GM19467 (cell line): ENCODE measurements around the gene RPS21.
"Not testable (repeated sequence)": the region's sequence is repeated elsewhere in the genome, so short reads cannot be mapped to it uniquely, and the experiment has no call there.

Experiments
- ATAC-seq: cut with Tn5 transposase; IDR thresholded peaks from one replicate; pipeline ENCODE4 v1.9.1; 2021; ENCODE audit warnings: mild to moderate bottlenecking, moderate library complexity; ENCODE audit not compliant: unreplicated experiment

The RPS21 gene

DNA sequence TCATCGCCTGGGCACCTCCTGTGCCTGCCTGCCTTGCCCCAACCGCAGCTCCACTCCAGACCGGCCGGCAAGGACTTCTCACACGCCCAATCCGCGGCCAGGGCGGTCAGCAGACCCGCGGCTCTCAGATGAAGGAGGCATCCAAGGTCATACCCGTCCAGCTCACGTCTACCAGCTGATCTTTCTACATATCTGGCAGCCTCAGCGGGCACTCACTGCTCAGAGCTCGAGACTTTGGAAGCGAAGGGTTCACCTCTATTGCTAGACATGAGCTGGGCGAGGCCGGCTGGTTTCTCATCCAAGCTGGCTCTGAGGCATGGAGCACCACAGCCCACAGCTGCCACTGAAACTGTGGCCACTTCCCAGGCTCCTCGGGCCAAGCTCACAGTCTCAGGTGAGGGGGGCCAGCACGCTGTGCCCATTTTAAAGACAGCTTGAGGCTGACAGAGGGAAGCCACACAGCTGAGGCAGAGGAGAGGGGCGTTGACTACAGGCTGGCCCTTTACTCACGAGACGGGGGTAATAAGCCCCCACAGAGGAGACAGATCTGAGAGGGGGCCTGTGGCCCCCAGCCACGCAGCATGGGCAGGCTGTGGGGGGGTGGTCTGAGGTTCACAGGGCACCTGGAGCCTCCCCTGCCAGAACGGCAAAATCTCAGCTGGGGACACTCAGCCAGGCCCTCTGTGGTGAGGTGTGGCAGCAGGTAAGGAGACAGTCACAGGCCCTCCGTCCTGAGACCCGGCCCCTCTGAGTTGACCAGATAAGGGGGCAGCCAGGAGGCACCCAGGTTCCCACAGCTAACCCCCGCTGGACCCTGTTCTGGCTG, 21.8 kb upstream of the RPS21 start:
- ATAC-seq = no peak

DNA sequence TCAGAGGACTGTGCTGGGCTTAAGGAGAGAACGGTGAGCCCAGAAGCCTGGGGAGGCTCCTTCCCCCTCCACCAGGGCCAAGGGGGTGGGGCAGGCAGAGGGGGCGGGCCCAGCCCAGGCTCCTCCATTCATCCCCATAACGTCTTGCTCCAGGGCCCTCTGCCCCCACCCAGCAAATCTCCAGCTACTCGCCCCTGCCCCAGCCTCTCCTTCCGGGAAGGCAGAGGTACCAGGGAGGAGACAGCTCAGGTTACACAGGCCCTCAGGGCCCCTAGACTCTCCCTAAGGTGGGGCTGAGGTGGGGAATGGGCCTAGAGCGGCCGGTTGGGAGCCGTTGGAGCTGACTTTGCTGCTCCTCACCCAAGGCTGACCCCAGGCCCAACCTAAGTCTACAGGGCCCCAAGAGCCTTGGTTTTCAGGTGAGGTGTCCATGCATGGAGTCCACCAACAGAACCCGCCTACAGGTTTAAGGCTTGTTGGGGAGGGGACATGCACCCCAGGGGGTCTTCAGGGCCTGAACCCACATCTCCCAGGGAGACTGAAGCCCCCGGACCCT, 21.0 kb upstream of the RPS21 start:
- ATAC-seq = no peak

DNA sequence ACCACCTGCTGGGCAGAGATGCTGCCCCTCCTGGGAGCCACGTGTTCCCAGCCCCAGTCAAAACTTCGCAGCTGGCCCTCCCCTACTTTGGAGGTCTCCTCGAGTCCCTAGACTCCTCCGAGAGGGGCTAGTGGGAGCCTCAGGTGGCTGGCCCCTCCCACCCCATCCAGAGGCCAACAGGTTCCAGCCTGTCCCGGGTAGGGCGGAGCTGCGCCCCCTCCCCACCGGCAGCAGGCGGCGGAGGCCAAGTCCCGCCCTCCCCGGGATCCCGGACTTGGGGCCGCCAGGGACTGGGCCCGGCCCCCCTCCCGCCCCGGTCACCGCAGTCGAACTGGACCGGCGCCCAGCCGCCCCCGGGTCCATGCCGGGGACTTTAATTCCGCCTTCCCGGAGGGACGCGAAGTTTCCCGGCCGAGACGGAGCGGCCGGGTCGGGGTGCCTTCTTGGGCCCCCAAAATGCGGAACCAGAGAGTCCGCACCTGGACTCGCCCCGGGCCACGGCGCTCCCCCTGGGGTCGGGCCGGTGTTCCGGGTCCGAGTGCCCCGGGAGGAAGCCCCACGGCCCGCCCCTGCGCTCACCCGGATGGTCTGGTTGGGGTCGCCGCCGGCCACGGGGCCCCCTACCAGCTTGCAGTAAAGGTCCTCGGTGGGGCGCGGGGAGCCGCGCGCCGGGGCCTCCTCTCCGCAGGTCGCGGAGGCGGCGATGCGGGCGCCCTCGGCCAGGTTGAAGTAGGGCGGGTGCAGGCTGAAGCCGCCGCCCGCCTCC, 20.4 kb upstream of the RPS21 start:
- ATAC-seq = no peak

DNA sequence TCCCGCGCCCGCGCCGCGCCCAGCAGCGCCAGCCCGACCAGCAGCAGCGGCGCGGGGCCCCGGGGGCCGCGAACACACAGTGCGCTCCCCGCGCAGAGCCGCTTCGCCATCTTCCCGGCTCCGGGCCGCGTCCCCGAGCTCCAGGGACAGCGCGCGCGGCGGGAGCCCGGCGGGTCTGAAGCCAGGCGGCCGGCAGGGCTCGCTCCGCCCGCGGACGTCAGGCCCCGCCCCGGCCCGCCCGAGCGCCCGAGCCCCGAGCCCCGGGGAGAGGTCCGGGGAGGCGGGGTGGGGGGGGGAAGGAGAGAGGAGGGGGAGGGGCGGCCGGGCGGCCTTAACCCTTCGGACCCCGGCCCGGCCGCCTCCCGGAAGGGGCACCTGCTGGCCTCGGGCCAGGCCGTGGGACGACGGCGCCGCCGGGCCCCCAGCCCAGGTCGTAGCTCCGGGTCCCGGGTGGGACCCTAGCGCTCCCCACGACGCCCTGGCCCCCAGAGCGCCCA, 19.7 kb upstream of the RPS21 start, which contains the start of gene LAMA5:
TSS of gene LAMA5 (minus strand) at position 177 of the 497 bp plus-strand sequence. CDS start at position 110, 67 bp downstream.
- ATAC-seq = no peak

DNA sequence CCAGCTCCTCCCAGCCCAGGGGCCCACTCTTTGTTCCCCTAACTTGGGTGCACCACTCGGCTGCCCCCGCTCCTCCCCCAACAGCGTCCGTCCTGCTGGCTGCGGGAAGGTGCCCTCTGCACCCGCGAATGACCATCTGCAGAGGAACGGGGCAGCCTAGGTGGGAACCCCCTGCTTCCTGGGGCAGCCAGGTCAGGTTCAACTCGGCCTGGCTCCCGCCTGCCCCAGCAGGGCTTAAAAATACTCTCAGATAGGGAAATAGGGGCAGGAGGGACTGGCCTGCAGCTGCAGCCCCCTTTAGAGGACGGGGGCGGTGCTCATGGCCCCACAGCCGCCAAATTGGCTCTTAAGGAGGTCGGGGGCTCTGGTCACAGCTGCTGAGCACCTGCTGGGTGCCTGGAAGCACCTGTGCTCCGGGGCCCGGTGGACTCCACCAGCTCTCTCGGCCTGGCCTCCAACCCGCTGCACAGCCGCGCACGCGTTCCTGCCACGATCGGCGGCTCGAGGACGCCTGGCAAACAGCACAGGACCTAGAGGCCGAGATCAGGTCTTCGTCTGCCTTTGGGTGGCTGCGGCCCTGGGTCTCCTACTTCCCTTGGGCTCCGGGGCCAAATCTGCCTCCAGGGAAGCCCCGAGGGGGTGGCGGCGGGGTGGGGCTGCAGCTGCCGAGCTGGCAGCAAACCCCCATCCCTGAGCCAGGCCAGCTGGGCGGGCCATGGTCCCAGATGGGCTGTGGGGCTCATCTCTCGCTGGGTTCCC, 19.1 kb upstream of the RPS21 start:
- ATAC-seq = no peak

DNA sequence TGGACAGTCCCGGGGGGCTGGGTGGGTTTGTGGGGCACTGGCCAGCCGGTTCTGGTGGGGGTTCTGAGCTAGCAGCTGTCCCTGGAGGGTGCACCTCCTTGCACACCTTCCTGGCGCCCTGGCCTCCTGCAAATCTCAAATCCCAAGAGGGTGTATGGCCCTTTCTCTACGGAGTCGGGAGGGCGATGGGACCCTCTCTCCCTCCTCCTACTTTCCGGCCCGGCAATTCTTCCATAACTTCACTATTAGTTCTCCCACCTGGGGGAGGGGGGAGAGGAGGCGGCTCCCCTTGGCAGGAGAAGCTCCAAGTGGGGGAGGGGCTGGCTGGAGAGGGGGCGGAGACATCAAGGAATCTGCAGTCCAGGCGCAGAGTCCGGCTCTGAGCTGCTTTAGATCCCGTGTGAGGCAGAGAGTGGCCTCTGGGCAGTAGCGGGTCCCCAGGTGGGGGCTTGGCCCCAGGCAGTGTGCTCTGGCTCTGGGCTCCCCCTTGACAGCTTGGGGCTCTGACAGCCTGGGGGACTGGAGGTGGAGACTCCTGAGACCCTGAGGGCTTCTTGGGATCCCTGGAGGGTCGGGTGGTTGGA, 18.4 kb upstream of the RPS21 start:
- ATAC-seq = no peak

DNA sequence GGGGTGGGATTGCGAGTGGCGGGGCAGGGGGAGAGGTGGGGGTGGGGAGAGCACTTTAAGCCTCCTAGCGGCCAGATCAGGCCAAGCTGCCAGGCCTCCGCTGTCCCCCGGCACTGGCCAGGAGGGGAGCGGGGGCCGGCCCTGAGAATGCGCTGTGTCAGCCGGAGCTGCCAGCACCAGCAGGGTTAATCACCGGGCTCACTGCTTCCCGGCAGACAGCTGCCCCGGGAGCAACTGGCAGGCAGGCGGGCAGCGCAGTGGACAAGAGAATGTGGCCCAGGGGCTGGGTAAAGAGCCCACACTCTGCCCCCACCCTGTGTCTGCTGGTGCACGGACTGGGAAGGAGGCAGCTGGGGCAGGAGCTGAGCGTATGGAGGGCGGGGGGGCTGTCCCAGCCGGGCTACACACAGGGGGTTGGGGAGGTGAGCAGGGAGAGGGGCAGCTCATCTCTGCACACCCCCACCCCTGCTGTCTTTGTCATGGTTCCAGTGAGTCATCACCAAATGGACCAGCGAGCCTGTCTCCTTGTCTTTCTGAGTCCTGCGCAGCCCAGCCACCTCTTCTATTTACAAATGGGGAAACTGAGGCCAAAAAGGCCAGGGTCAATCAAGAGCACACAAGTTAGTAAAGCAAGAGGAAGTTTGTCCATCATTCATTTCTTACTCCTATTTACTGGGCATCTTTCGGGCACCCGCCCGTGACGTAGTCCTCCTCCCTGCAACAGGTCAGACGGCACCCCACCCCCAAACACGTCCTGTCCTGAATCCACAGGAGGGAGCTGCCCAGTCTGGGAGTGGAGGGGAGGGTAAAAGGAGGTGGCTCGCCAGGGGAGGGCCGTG, 17.7 kb upstream of the RPS21 start:
- ATAC-seq = no peak

DNA sequence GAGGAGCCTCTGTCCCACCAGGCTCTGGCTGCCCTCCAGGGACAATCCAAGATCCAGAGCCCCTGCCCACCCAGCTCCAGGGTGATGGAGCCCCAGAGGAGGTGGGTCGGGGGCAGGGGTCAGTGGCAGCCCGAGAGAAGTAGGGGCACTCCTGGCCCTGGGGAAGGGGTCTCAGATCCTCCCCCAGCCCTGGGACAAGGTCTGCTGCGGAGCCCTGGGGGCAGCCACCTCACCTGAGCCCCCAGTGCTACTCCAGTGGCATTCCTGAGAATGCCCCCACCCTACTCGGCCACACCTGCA, 17.1 kb upstream of the RPS21 start:
- no peak for ATAC-seq

DNA sequence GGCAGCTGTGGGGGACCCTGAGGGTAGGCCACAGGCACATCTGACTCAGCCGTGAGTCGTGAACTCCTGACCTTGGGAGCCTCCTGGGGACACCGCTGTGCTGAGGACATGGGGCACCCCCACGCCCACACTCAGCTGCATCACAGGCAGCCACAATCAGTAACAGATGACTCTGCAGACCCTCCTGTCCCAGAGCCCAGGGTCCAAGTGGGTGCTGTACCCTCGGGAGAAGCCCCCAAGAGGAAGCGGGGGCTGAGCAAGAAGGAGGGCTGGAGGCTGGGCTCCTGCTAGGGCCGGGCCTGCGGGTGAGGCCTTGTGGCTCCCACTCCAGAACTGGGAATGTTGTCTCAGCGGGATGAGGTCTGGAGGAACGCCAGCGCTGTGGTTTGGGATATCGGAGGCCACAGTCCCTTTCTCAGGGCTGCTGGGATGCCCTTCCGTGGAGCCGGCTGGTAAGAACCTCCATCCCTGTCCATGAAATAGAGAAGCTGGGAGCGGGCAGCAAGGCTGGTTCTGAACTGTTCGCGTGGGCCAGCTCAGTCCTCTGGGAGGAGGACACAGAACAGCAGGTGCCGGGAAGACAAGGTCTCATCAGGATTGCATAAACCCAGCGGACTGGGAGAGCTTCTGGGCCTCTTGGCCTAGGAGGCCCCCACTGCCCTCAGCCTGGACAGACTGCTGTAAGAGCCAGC, 16.6 kb upstream of the RPS21 start:
- no peak for ATAC-seq

DNA sequence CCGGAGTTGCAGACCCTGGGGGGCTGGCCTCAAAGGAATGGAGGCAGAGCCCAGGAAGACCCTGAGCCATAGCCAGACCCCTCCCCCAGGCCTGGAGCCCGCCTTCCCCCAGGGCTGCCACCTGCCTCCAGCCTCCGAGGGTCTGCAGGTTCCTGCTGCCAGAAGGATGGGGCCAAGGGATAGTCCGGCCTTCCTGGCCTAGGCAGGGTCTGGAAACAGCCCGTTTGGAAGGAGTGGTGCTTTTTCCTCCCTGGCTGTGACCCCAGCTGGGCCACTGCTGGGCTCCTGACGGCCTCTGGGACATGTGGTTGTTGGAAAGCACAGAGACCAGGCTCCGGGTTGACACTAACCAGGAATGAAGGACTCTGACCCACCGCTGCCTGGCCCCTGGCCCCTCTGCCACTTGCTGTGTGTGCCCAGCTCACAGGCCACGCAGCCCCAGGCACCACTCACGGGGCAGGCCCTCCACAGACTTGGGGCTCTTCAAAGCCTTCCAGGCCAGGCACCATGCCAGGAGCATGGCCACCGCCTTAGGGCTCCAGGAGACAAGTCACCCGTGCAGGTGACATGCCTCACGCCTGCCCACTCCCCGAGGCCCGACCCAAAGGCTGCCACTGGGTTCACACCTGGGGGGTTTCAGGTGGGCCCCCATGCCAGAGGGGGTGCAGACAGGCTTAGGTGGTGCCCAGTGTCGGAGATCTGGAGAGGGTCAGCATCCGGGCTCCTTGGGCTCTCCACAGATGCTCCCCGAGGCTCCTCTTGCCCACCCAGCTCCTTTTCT, 15.9 kb upstream of the RPS21 start:
- ATAC-seq = no peak

DNA sequence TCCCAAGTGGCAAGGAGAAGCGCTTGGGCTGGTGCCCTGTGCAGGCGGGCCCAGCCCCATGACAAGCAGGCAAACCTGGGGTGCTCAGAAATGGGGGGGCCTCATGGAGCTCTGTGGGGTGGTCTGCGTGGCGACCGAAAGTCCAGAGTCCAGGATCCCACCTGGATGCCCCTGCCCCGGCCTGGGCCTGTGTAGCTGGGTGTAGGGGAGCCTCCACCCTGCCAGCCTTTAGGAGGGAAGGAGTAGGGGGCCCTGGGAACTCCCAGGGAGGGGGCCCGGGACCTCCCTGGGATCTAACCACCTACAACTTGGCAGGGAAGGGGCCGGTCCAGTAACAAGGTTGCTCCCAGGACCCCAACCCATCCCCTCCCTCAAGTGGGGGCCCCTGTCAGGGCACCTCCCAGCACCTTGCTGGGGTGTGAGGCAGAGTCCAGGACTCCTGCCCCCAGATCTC, 15.3 kb upstream of the RPS21 start:
- ATAC-seq = no peak

DNA sequence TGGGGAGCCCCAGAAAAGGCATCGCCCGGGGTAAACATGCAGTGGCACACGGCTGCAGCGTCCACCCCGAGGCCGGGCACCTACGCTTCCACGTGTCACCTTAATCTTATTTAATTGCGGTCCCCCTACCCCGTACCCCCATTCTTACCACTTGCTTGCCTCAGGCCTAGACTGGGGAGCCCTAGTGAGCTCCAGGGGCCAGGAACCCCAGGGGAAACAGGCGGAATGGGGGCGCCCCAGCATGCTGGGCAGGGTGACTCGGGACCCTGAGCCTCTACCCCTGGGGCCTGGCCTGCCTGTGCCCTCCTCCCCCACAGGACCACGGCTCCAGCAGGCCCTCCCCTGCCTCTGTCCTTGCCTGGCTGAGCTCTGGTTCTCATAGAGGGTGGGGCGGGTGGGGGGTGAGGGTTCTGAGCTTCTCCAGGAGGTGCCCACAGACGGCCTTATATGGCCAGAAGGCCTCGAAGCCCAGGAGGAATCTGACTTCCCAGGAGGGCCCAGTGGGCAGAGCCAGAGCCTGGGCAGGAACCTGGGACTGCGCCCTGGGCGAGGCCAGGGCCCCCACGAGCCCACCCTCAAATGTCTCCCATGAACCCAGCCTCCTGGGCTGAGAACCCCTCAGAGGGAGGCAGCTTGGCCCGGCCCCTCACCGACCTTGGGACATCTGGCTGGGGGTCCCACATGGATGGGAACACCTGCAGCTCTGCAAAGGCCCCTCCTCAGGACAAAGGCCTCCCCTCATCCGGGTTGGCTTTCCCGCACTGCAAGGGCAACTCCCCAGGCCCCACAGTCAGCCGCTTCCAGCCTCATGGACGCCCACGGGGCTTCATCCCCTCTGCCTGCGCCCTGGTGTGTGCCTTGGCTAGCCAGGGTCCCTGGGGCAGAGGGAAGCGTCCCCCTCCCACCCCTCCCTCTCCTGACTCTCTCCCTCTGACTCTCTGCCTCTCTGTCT, 14.6 kb upstream of the RPS21 start:
- ATAC-seq = no peak

DNA sequence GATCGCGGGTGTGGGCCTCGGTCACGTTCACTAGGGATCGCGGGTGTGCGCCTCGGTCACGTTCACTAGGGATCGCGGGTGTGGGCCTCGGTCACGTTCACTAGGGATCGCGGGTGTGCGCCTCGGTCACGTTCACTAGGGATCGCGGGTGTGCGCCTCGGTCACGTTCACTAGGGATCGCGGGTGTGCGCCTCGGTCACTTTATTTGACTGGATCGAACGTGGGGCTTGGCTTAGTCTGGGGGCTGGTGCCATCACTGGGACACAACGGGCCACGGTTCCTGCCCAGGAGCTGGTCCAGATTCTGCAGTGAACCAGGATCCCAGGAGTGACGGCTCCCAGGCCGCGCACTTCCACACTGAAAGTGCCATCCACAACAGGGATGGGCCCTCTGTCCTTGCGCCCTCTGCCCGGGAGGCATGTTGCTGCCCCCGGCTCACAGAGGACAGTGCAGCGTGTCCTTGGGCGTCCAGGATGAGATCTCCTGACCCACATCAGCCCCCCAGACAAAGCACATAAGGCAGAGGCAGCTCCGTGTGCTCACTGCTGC, 13.2 kb upstream of the RPS21 start:
- not testable (repeated sequence) for ATAC-seq

DNA sequence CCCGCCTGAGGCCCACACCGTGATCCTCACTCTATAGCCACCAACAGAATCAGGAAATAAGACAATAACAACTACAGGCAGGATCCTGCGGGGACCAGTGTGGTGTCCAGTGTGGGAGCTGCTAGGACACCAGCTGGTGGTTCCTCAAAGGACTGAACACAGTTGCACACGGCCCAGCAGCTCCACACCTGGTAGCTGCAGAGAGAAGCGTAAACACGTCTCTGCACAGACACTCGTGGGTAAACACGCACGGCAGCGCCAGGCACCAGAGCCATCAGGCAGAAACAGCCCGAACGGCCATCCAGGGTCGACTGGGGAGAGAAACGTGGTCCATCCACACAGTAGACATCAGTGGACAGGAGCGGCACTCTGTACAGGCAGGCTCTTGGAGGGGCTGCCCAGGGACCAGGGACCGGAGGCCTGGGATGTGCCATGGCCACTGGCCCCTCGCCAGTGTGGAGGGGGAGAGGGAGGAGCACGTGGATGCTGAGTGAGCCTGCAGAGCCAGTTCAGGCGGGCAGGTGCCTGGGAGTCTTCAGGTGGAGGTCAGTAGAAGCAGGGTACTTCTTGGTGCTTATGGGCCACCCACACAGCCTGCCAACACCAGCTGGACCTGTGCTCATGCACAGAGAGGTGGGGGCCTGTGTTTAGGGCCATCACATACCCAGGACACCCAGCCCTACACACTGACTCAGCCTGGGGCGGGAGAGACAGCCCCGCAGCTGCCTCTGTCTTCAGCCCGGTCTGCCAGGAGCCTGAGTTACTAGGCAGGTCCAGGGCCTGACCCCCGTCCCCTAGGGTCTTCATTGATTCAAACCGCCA, 12.4 kb upstream of the RPS21 start:
- no peak for ATAC-seq

DNA sequence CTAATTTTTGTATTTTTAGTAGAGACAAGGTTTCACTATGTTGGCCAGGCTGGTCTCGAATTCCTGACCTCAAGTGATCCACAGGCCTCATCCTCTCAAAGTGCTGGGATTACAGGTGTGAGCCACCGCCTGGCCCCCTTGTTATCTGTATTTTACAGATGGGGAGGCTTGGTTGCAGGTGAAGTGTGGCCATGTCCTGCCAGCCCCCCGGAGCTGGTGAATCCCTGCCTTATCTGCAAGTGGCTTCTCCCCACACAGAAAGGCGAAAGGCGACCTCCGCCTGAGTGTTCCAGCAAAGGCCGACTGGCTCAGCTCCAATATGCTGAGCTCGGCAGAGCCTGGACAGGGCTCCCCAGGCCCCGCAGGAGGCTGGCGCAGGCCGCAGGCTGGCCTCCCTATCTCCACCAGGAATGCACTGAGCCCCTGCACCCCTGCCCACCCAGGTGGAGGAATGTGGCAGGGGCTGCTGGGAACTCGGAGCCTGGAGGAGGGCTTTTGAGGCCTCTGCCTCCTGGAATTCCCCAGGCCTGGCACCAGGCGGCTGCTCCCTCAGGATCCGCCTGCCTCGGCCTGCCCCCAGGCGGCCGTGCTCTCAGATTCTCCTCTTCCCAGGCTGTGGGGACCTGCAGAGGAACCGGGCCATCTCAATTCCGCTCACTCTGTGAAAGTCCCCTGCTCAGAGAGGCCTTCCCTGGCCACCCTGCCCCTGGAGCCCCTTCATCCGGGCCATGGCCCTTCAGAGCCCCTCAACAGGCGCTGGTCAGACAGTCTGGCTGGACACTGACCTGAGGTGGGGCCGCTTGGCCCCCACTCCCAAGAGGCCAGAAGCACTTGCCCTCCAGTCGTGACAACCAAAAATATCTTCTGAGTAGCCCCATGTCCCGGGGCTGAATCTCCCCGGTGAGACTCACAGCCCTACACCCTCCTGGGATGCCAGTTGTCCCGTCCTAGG, 10.5 kb upstream of the RPS21 start:
- ATAC-seq = no peak
